Thyroid gland (tissue), 4 donors: ENCODE data around the gene COL6A2. TPM values are rescaled to one million over a fixed set of nuclear protein-coding genes. Genes with fewer than 3 reads are reported as not detected.

Experiments
- DNase-seq, 2 donors: peaks; one replicate each; pipeline ENCODE4 v3.0.0-alpha.2; 2019
- H3K27ac ChIP-seq, 3 donors: fragments of 200-600 bp; sonication (generic); 1 replicate in 2 of 3; 2 replicates in 1 of 3; pipeline ENCODE4 v1.5.1; 2016 to 2019; ENCODE audit warnings: mild to moderate bottlenecking in 1 of 3, moderate library complexity in 1 of 3
- H3K27me3 ChIP-seq: fragments of 200-600 bp; sonication (generic); one replicate; pipeline ENCODE4 v1.5.1; 2019
- H3K36me3 ChIP-seq, 2 donors: fragments of 200-600 bp; sonication (generic); one replicate each; pipeline ENCODE4 v1.5.1; 2016 to 2019
- H3K4me1 ChIP-seq, 2 donors: fragments of 200-600 bp; sonication (generic); one replicate each; pipeline ENCODE4 v1.5.1; 2017 to 2019
- H3K4me3 ChIP-seq, 3 donors: fragments of 200-600 bp; sonication (generic); replicated peaks in 1 of 3; 1 replicate in 2 of 3; 2 replicates in 1 of 3; pipeline ENCODE4 v1.5.1; 2016; ENCODE audit warnings: mild to moderate bottlenecking in 1 of 3
- H3K9me3 ChIP-seq: fragments of 200-600 bp; sonication (generic); one replicate; pipeline ENCODE4 v1.5.1; 2017
- POLR2A ChIP-seq, 2 donors: fragments of 450-650 bp; IDR thresholded peaks; one replicate each; pipeline ENCODE4 v1.6.1; 2017; ENCODE audit warnings: antibody characterized with exemption in 2 of 2, mild to moderate bottlenecking in 2 of 2, moderate library complexity in 1 of 2
- WGBS, 2 donors: methylation state at CpG; one replicate each; pipeline ENCODE4 v1.1.5; 2017; 5-methylcytosine and 5-hydroxymethylcytosine counted together
- intact Hi-C: fragments of 100-400 bp; cut with DNase I; formaldehyde crosslinking; loops from one replicate; pipeline ENCODE4 v1.15.1; 2023
- total RNA-seq, 4 donors: library from RNA; depleted of rRNA; stranded (reverse); fragments of >200 nt; gene quantifications; one replicate each; pipeline ENCODE4 v1.2.3, GENCODE V29; 2016
- TF ChIP-seq, protein P1 (sequence below), 6 experiments: fragments of 200-600 bp in 3 of 6; fragments of 450-650 bp in 3 of 6; sonication (generic) in 3 of 6; IDR thresholded peaks; one replicate each; pipeline ENCODE4 v1.5.1; 2016 to 2019; ENCODE audit warnings: antibody characterized with exemption in 6 of 6, mild to moderate bottlenecking in 2 of 6, inconsistent platforms in 1 of 6, moderate library complexity in 1 of 6

COL6A2 gene
- total RNA-seq, 4 donors from 2014 or later: 79.4 to 191 (median 172) TPM

DNA sequence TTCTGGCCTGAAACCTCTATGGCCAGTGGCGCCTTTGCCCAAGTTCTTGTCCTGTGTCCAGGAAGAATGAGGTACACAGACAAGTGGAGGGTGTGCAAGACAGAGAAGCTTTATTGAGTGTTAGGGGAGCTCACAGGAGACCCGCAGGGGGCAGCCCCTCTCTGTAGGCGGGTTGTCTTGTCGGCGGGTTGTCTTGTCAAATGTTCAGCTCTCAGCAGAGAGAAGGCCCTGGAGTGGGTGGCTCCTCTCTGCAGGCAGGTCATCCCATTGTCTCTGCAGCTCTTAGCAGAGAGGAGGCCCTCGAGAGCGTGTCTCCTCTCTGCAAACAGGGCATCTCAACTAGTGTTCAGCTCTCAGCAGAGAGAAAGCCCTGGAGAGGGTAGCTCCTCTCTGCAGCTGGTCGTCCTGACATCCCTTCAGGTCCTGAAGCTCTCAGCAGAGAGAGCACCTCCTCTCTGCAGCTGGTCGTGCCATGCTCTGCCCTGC is 11.0 kb downstream of the COL6A2 start:
- no peak overlapping the region for H3K27ac ChIP-seq
- WGBS, 2 donors: 90% methylated on average over 1 to 7 of the region's 9 CpGs
- H3K27me3 ChIP-seq: no peaks in the 10 kb centered on the region
- intact Hi-C loops: no loop called here
- no peak overlapping the region for H3K4me3 ChIP-seq
- peaks cover 8 to 12% of the 10 kb centered on the region in 2 donors for H3K36me3 ChIP-seq
- H3K9me3 ChIP-seq: no peaks in the 10 kb centered on the region
- TF ChIP-seq, protein P1, sequence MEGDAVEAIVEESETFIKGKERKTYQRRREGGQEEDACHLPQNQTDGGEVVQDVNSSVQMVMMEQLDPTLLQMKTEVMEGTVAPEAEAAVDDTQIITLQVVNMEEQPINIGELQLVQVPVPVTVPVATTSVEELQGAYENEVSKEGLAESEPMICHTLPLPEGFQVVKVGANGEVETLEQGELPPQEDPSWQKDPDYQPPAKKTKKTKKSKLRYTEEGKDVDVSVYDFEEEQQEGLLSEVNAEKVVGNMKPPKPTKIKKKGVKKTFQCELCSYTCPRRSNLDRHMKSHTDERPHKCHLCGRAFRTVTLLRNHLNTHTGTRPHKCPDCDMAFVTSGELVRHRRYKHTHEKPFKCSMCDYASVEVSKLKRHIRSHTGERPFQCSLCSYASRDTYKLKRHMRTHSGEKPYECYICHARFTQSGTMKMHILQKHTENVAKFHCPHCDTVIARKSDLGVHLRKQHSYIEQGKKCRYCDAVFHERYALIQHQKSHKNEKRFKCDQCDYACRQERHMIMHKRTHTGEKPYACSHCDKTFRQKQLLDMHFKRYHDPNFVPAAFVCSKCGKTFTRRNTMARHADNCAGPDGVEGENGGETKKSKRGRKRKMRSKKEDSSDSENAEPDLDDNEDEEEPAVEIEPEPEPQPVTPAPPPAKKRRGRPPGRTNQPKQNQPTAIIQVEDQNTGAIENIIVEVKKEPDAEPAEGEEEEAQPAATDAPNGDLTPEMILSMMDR (IDR thresholded peaks at IDR 0.05): no peak
- TF ChIP-seq POLR2A (IDR thresholded peaks at IDR 0.05): no peak
- peak in 1 of 2 donors; percentile 0 for DNase-seq
- H3K4me1 ChIP-seq: no peaks in the 10 kb centered on the region

DNA sequence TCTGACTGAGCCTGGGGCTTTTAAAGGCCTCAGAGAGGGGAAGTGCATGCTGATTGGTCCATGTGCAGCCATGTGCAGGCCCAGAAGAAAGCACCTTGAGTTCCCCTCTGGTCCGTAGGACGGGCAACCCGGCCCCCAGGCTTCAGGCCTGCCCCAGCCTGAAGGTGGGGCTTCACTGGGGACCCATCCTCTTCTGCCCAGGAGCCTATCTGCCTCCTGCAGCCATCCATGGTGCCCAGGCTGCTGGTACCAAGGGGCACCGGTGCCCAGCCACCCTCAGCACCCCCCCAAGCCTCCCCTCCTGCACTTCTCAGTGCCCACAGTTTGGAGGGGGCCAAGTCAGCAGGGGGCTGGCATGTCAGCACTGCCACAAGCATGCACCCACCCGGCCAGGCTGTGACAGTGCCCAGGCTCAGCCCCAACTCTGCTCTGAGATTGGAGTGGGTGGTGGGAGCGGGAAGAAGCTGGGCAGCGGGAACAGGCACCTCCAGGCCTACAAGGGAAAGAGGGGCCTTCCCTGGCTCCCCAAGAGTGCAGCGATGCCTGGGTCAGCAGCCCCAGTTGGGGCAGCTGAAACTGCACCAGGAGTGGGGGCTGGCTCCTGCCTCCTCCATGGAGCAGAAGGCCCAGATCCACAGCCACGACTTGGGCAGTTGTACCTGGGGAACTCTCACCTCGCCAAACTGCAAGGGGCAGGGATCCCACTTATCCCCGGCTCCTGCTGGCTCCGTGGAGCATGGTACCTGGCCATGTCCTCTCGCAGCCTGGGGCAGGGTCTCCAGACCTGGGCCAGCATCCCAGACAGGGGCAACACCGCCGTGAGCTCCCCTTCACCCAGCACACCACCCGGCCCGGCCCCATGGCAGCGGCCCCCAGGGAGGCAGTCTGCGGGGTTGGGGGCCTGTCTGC is 11.7 kb downstream of the COL6A2 start:
- H3K27ac ChIP-seq: no peak overlapping the region
- peak; percentile 0 to 1 for DNase-seq
- 81 to 89% methylated on average over 10 to 19 of the region's 19 CpGs for WGBS, 2 donors
- H3K9me3 ChIP-seq: no peaks in the 10 kb centered on the region
- no peak overlapping the region for H3K4me3 ChIP-seq
- TF ChIP-seq, protein P1 (IDR thresholded peaks at IDR 0.05): no peak
- TF ChIP-seq POLR2A (IDR thresholded peaks at IDR 0.05): no peak
- no peaks in the 10 kb centered on the region for H3K27me3 ChIP-seq
- intact Hi-C loops: no loop called here
- H3K36me3 ChIP-seq: peaks cover 8 to 12% of the 10 kb centered on the region in 2 donors
- no peaks in the 10 kb centered on the region for H3K4me1 ChIP-seq

DNA sequence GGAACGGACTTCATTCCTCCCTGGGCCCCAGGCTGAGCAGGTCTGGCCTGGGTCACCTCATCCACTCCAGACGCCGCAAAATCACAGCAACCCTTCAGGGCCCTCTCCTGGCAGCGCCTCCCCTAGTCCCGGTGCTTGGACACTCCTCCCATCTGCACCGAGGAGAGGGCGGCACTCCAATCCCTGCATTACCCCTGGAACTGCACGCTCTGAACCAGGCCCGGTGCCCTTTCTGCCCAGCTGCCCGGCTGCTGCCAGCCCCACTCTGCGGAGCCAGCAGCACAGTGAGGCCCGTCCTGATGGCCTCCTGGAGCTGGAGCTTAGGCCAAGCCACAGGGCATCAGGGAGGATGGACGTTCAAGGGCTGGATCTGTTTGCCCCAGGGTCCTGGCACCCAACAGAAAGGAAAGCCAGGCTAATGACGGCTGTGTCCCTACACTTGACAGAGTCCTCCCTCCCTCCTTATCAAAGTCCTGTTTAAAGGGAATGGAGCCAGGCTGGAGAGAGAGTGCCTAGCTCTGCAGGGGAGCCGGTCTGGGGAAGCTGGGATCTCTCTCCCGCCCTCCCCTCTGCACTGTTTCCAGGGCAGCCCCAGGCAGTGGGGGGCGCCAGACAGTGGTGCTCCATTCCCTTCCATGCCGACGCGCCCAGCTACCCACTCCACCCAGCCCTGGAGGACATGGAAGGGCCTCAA is 12.7 kb downstream of the COL6A2 start:
- Histone ChIP-seq H3K27ac (no peak overlapping the region), H3K36me3 (peaks cover 8 to 12% of the 10 kb centered on the region in 2 donors), H3K27me3 (no peaks in the 10 kb centered on the region), H3K4me1 (no peaks in the 10 kb centered on the region), H3K9me3 (no peaks in the 10 kb centered on the region), H3K4me3 (no peak overlapping the region)
- TF ChIP-seq, protein P1 (IDR thresholded peaks at IDR 0.05): peak in 1 of 6 experiments; percentile 12
- no peak for TF ChIP-seq POLR2A (IDR thresholded peaks at IDR 0.05)
- intact Hi-C loops: no loop called here
- 39 to 71% methylated on average over 10 to 11 of the region's 20 CpGs for WGBS, 2 donors
- DNase-seq: peak; percentile 30 to 62

DNA sequence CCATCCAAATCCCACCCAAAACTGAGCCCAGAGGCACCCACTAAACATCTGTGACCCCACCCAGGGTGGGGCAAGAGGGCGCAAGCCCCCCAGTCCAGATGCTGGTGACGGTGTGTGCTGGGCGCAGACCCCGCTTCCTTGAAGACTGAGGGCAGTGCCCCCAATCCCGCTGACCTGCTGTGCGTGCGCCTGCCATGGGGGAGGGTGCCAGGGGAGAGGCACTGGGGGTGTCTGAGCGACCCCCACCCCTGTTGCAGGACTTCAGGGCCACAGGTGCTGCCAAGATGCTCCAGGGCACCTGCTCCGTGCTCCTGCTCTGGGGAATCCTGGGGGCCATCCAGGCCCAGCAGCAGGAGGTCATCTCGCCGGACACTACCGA is 13.3 kb downstream of the COL6A2 start:
- no peak overlapping the region for H3K27ac ChIP-seq
- WGBS, 2 donors: 88 to 100% methylated on average over 1 to 4 of the region's 12 CpGs
- intact Hi-C loops: no loop called here
- no peak overlapping the region for H3K4me3 ChIP-seq
- no peaks in the 10 kb centered on the region for H3K9me3 ChIP-seq
- TF ChIP-seq, protein P1 (IDR thresholded peaks at IDR 0.05): no peak
- TF ChIP-seq POLR2A (IDR thresholded peaks at IDR 0.05): no peak
- H3K36me3 ChIP-seq: peaks cover 8 to 12% of the 10 kb centered on the region in 2 donors
- no peaks in the 10 kb centered on the region for H3K4me1 ChIP-seq
- peak in 1 of 2 donors; percentile 1 for DNase-seq
- no peaks in the 10 kb centered on the region for H3K27me3 ChIP-seq
